NCI-H2227 (cell line): ENCODE data around the gene VPS18.
A peak's percentile ranks its signal among the peaks of the same experiment; 100 is the strongest.

Experiments used
- DNase-seq: peaks from one replicate; lab custom pipeline; 2025; ENCODE audit not compliant: unreplicated experiment; lab: John Stamatoyannopoulos, UW

Gene VPS18

DNA sequence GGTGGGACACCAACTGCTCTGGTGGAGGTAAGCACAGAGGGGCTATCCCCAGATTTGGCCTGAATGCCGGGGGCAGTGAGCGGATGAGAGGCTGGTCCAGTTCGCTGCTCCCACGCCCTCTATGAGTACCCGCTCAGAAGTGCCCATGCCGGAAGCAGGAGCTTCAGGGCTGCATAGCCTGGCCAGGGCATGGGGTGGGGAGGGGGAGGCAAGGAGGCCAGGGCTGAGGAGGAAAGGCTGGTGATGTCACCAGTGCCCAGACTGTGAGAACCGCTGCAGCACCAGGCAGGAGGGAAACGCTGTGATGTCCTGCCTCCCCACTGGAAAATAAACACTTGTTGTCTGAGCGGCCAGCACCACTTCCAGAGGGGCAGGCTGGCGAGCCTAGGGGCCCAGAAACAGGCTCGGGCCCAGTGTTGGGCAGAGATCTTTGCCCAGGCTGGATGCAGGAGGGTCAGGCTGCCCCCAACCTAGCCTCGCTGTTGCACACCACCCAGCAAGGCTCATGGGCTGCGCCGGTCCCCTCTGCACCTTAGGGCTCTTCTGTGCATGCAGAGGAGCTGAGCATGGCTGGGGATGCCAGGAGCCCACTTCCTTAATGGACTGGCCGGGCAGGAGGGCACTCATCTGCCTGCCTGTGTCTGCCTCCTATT, 24.0 kb downstream of the VPS18 start:
- DNase-seq = no peak

DNA sequence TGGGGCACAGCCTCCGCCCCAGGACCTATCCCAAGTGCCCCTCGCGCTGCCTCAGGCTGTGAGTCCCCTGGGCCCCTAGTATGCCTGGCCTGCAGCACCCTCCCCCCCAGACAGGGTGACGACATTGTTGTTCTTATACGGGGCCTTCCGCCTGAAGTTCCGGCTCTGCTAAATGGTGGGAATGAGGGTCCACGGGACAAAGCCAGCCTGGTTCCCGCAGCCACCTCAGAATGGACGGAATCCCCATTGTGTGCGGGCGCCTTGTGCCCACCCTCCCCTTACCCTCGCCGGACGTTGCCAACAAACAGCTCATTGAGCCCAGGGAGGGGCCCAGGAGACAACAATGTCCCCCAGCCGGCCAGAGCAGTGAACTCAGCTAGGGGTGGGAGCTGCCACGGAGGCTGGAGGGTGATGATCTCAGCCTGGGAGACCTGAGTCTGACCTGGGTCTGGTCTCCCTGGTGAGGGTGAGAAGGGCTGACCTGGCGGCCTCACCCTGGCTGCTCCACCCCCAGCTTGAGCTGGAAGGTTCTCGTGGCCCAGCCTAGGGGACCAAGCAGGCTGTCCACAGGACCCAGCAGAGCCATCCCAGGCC, 24.6 kb downstream of the VPS18 start:
- no peak for DNase-seq

DNA sequence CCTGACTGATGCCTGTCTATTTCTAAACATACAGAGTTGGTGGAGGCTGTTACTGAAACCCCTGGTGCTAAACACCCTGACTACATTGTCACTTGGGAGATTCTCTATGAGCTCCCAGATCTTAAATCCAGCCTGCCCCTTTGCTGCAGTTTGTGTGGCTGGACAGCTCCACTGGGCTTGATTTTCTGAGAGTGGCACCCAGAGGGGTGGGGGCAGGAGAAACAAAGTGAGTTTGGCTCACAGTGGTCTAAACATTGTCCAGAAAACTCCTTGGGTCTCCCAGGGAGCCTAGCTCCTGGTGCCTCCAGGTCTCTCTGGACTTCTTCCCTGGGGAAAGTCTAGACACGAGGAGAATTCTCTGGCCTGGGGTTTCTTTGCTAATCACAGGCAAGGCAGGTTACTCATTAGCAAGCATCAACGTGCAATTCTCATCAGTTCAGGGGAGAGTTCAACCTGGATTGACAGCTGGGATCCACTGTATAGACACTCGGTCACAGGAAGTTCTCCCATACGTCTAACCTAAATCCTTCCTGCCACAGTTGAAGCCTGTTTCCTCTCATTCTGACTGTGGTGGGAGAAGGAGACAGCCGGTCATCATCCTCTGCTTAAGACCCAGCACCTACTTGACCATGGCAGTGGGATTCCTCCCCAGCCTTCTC, 27.8 kb downstream of the VPS18 start:
- no peak for DNase-seq

DNA sequence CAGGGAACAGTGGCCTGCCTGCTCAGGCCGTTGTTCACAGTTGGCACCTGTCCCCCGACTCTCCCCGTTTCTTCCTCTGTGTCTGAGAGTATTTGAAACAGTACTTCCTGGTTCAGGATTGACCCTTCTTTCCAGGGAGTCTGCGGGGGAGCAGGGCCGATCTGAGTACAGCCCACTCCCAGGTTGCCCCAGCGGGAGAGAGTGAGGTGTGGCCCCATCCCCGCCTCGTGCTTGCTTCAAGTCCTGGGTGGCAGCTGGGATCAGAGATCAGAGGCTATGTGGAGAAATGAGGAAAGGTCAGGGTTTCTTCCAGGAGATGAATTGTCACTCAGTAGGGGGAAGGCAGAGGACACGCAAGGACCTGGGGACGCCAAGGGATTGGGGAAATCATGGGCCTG, 28.4 kb downstream of the VPS18 start:
- no peak for DNase-seq

DNA sequence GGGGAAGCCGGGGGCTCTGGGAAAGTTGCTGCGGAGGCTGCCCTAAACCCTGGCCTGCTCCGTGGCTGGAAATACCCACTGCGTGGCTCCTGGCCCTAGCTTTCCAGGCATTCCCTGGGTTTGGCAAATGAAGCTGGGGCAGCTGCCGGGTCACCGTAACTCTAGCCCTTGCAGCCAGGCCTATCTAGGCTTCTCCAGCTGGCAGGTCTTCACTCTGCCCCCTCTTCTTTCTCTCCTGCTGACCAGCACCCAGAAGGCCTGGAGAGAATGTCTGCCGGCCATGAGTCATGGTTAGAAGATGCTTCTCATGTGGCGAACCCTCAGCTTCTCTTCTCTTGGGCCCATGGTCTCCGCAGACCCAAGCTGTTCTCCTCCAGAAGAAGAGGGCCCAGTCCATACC, 29.3 kb downstream of the VPS18 start:
- no peak for DNase-seq

DNA sequence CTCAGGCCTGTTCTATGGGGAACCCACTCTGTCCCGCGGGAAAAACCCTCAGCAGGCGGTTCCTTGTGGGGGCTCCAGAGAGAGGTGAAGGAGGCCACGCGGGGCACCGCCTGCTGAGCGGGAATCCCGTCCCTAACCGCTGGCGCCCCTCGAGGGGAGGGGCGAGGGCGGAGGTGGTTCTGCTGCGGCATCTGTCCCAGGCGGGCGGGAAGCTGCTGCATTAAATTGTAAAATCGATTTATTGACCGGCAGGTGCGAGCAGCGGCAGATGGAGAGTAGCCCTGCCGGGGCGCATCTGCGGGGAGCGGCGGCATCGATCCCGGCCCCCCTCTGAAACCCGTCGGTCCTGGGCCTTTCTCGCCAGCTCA, 31.2 kb downstream of the VPS18 start:
- peak; percentile 30 for DNase-seq

DNA sequence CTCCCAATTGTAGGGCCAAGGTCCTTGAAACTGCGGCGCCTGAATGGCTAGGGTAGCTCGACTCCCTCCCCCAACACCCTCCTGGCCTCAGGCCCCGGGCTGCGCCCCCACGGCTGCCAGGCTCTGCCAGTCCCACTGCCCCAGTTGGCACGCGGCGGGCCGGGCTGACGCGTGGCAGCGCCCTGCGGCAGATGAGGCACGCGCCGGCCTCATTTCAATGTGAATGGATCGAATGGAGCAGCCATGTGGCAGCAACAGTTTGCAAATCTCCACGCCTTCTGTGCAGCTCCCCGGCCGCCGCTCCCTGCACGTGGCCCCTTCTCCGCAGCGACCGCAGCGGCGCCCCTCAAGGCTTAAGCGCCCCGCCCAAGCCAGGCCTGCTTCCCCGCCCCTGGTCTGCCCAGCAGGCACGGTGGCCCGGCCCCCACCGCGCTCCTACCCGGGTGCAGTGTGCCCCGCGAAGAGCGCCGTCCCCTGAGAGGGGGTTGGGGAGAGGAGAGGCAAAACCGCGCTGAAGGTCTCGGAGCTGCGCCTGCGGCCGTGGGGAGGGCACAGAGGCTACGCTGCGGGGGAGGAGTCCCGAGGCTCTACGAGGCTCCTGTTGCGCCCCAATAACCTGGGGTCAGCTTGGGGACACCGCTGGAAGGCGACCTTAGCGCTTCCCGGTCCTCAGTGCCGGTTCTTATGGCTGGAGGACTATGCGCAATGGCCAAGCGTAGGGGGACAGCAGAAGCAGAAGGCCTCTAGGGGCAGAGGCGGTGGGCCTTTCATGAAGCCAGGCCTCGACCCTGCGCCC, 31.8 kb downstream of the VPS18 start:
- peak; percentile 36 for DNase-seq

DNA sequence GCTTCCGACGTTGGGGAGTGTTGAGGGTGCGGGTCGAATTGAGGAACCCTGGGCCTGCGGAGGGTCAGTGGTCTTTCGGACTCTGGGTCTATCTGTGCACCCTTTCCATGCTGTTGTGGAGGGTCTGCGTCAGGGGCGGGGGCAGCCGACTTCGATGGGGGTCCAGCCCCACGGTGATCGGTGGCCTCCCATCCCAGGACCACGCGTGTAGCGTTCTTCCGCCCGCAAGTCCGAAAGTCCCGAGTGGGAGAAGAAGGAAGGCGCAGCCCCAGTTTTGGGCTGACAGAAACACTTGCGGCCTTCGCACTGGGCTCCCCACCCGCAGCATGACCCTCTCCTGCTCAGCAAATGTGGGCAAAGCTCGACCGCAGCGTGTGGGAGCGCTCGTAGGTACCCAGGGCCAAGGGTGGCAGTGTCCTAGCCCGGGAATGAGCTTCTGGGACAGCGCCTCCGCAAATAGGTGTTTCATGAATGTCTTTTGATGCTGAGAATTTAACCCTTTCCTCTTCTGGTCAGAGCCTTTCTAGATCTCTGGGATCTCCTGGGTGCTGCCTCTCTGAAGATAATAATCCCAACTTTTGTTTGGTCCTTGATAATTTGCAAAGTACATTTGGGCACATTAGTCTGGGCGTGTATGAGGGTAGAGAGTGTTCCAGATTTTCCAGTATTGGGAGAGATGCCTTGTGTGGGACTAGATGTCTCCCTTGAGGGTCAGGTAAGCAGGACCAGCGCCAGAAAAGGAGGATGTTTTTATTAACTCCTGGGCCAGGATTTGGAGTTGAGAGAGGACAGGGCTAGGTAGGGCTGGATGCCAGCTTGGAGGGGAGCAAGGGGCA, 32.6 kb downstream of the VPS18 start:
- DNase-seq = no peak

DNA sequence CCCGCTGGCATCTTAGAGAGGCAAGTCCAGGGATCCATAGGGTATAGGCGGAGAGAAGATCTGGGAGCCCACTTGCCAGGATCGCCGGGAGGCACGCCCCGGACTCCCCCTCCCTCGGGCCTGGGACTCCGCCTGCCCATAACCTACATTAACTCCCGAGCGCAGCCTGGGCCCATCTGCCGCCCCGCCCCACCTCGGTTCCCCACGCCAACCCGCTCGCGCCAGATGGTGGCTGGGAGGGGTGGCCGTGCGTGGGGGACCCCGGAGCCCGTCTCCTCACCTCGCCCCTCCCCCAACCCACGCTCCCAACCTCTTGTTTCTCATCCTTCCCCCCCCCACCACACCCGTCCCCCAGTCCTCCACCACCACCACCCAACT, 33.2 kb downstream of the VPS18 start:
- DNase-seq = peak; percentile 31

DNA sequence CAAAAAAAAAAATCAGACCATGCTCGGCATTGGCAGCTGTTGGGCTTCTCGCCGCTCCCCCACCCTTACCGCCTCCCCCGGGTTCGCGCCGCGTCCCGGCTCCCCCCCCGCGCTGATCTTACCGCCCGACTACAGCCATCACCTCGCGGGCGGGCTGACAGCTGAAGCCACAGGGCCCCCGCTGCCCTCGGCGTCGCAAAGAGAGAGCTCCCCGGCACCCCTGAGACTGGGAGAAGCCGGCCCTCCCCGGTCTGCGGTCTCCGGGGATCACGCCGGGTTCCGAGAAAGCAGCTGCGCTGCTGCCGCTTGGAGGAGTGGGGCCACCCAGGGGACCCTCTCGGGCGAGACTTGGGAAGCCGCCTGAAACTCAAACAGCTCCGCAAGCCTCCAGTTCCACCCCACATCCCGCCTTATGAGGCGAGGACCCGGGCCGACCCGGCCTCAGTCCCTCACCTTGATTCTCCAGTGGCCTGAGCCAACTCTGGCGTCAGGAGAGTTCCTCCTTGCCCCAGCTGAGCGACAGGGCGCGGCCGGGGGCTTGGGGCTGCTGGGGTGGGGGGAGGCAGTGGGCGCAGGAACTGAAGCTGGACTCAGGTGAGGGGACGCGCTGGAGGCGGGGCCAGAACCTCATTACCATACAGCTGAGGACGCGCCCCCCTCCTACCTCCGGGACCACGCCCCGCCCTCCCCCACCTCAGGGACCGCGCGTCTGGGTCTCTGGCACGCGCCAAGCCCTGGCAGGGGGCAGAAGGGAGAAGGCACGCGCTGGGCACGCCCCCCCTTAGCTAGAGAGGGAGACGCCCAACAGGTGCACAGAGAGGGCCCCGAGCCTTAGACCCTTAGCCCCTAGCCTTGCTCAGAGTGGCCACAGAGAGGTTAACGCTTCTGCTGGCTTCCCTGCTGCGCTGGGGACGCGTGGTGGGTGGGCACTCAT, 33.9 kb downstream of the VPS18 start:
- DNase-seq = peak; percentile 57

DNA sequence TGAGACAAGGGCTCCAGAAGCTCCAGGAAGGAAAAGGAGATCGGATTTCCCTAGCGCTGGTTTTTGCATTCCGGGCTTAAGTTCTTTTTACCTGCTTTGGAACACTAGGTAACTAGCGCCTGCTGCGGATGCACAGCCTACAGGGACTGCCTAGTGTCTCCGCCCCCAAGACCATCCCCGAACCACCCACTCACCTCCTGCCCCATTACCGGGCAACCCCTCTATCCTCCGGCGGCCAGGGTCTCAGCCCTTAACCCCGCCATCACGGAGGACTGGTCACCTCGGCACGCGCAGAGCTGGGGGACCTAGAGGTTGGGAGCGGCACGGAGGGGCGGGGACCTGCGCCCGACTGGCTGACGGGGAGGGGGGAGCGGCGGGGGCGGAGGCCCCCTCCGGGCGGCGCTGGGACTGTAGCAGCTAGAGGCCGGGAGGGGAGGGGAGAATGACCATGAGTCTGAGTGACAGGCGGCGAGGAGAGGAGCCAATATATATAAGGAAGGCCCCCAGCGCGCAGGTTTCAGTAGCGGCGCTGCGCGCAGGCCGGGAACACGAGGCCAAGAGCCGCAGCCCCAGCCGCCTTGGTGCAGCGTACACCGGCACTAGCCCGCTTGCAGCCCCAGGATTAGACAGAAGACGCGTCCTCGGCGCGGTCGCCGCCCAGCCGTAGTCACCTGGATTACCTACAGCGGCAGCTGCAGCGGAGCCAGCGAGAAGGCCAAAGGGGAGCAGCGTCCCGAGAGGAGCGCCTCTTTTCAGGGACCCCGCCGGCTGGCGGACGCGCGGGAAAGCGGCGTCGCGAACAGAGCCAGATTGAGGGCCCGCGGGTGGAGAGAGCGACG, 34.8 kb downstream of the VPS18 start, which contains the start of gene DLL4:
Gene DLL4, plus strand, starts transcription at position 520 of the 839 bp plus-strand sequence. CDS start 329 bp downstream, outside the sequence.
- DNase-seq = peak; percentile 88

DNA sequence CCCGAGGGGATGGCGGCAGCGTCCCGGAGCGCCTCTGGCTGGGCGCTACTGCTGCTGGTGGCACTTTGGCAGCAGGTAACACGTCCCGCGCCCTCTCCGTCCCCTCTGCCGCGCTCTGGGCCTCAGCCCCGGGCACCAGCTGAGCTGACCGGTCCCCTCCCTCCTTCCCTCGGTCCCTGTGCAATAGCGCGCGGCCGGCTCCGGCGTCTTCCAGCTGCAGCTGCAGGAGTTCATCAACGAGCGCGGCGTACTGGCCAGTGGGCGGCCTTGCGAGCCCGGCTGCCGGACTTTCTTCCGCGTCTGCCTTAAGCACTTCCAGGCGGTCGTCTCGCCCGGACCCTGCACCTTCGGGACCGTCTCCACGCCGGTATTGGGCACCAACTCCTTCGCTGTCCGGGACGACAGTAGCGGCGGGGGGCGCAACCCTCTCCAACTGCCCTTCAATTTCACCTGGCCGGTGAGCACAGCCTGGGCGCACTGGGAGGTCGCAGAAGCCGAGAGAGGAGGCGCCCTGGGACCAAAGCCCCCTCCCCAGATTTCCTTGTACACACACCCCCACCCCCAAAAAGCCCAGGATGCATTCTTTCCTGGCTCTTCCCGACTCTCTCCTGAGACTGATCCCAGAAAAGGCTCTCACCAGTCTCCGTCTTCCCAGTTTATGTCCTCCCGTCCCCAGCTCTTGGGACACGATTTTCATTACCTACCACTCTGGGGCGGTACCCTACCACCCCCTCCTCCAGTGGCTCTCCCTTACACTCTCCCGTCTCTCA, 35.6 kb downstream of the VPS18 start:
- peak; percentile 44 for DNase-seq

DNA sequence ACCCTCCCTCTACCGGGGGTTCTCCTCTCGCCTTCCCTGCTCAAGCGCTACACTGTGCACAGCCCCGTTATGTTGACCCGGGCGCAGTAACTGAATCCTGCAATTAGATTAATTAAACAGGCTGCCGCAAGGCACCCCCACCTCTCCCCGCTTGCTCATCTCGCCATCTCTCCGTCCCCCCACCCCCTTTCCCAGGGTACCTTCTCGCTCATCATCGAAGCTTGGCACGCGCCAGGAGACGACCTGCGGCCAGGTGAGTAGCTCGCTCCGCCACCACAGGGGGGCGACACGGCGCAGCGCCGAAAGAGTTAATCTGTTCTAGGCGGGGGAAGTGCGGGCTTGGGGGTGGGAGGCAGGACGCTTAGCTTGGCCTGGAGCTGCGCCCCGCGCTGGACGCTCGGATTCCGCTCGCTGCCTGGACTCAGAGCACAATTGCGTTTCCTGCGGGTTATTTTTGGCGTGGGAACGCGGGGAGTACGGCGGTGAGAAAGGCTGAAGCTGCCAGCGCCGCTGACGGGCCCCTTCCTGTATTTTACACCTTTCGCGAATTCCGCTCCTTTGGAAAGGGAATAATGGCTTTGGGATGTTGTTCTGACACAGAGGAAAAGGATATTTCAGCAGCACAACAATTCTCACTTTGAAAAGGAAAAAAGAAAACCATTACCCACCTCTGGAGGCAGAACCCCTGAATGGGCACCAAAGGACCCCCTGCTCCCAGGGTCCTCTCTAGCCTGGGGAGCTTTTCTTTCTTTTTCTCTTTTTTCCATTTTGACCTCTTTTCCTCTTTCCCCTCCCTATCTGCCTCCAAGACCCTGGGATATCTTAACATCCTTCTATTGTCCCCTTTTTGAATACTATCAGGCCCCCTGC, 36.4 kb downstream of the VPS18 start:
- DNase-seq = peak; percentile 52

DNA sequence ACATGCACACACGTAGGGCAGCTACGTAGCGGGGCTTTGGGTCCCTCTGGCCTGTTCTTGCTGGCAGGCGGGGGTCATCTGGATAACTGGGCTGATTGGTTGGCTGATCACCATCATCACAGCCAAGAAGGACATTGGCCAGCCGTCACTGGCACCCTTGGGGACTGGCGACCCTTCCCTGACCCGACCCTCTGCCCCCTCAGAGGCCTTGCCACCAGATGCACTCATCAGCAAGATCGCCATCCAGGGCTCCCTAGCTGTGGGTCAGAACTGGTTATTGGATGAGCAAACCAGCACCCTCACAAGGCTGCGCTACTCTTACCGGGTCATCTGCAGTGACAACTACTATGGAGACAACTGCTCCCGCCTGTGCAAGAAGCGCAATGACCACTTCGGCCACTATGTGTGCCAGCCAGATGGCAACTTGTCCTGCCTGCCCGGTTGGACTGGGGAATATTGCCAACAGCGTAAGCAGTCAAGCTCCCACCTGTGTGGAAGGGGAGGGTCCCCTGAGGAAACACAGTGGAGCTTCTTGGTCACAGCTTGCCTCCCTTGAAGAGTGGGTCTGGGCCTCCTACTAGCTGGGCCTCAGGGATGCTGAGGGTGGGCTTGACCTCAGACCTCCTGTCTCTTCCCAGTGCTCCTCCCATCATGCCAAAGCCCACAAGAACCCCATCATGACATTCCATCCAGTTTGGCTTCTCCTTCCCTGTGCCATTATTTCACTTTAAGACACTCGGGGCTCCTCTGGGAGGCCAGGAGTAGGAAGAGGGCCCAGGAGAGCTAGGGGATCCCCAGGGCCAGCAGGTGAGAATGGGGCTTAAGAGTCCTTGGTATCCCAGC, 37.3 kb downstream of the VPS18 start:
- no peak for DNase-seq

DNA sequence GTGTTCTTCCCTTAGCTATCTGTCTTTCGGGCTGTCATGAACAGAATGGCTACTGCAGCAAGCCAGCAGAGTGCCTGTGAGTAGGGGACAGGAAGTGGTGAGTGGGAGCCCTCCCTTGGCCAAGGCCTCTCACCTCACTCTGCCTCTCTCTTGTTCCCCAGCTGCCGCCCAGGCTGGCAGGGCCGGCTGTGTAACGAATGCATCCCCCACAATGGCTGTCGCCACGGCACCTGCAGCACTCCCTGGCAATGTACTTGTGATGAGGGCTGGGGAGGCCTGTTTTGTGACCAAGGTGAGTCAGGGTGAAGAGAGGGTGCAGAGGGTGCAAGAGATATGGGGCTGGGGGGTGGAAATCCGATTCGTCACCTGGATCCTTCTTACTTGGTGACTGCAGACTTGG, 37.9 kb downstream of the VPS18 start:
- DNase-seq = no peak
